ENCODE data around the gene P2RY6.

Gene P2RY6

DNA sequence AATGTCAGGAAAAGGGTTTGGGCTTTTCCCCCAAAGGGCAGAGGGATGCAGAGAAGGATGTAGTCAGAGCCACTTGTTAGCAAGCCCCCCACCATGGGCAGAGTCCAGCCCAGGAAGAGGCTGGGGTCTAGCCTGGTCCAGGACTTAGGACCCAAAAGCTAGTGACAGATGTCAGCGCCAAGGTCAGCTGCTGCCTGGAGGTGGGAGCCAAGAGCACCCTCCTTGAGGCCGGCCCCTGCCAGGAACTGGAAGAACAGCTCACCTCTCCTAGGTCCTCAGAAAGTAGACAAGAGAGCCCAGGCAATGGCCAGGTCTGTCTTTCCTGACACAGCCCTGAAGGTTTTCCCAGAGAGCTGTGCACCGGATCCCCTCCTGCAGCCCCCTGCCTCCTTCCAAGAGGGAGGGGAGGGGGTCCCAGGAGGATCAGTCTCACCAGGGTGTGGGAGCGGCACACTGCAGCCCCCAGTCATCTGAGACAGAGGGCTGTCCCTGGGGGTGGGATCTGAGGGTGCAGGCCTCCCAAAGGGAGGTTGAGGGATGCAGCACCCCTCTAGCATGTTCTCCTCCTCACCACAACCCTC lies 21.3 kb downstream of the P2RY6 start:
- no peaks in the 10 kb centered on the region for H3K27me3 ChIP-seq (ENCODE audit: insufficient read depth, low read length, poor library complexity, severe bottlenecking)
- no peaks in the 10 kb centered on the region for H3F3A ChIP-seq (ENCODE audit: low read depth)
- H3K9me2 ChIP-seq (replicated peaks; ENCODE audit: low read depth, low read length) = no peaks in the 10 kb centered on the region
- no peak overlapping the region for H3K9ac ChIP-seq (ENCODE audit: low read depth, low read length, poor library complexity, severe bottlenecking)
- no peaks in the 10 kb centered on the region for H4K20me1 ChIP-seq (ENCODE audit: insufficient read depth, low read length, poor library complexity, severe bottlenecking)
- no peak overlapping the region for H3K4me3 ChIP-seq (ENCODE audit: low read length, poor library complexity, severe bottlenecking)
- H3K79me2 ChIP-seq (ENCODE audit: insufficient read depth, low read length) = no peaks in the 10 kb centered on the region
- TF ChIP-seq, protein P1, sequence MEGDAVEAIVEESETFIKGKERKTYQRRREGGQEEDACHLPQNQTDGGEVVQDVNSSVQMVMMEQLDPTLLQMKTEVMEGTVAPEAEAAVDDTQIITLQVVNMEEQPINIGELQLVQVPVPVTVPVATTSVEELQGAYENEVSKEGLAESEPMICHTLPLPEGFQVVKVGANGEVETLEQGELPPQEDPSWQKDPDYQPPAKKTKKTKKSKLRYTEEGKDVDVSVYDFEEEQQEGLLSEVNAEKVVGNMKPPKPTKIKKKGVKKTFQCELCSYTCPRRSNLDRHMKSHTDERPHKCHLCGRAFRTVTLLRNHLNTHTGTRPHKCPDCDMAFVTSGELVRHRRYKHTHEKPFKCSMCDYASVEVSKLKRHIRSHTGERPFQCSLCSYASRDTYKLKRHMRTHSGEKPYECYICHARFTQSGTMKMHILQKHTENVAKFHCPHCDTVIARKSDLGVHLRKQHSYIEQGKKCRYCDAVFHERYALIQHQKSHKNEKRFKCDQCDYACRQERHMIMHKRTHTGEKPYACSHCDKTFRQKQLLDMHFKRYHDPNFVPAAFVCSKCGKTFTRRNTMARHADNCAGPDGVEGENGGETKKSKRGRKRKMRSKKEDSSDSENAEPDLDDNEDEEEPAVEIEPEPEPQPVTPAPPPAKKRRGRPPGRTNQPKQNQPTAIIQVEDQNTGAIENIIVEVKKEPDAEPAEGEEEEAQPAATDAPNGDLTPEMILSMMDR (conservative IDR thresholded peaks at IDR 0.05; ENCODE audit: low read length) = no peak
- TF ChIP-seq EZH2phosphoT487 (IDR thresholded peaks at IDR 0.05; ENCODE audit: borderline replicate concordance) = no peak
- H3K9me3 ChIP-seq (ENCODE audit: insufficient read depth, low read depth, low read length) = no peaks in the 10 kb centered on the region
- H3K36me3 ChIP-seq (ENCODE audit: insufficient read depth, low read length) = no peaks in the 10 kb centered on the region
- peaks cover 10% of the 10 kb centered on the region for H3K4me1 ChIP-seq (ENCODE audit: insufficient read depth, low read length, poor library complexity, severe bottlenecking)
- no peak overlapping the region for H3K4me2 ChIP-seq (ENCODE audit: low read depth, low read length, poor library complexity, severe bottlenecking)
- no peak overlapping the region for H2AFZ ChIP-seq (ENCODE audit: low read length)

DNA sequence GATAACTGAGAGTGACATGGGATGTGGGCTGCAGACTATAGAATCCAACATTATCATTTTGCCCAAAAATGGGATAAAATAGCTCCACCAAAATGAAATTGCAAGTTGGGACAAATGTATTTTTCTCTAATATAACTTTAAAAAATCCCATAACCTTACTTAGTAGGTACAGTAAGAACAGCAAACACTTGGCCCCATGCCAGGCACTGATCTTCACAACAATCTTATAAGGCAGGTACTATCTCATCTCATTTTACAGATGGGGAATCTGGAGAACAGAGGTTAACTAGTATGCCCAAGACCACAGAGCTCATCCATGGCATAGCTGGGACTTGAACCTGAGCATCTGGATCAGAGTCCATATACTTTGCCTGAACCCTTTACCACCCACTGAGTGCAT lies 22.5 kb downstream of the P2RY6 start:
- Histone ChIP-seq H2AFZ (ENCODE audit: low read length) (no peak overlapping the region), H3K27me3 (ENCODE audit: insufficient read depth, low read length, poor library complexity, severe bottlenecking) (no peaks in the 10 kb centered on the region), H3F3A (ENCODE audit: low read depth) (no peaks in the 10 kb centered on the region), H3K4me2 (ENCODE audit: low read depth, low read length, poor library complexity, severe bottlenecking) (no peak overlapping the region), H3K9ac (ENCODE audit: low read depth, low read length, poor library complexity, severe bottlenecking) (no peak overlapping the region), H3K9me2 (replicated peaks; ENCODE audit: low read depth, low read length) (no peaks in the 10 kb centered on the region), H3K4me3 (ENCODE audit: low read length, poor library complexity, severe bottlenecking) (no peak overlapping the region), H4K20me1 (ENCODE audit: insufficient read depth, low read length, poor library complexity, severe bottlenecking) (no peaks in the 10 kb centered on the region), H3K9me3 (ENCODE audit: insufficient read depth, low read depth, low read length) (no peaks in the 10 kb centered on the region), H3K36me3 (ENCODE audit: insufficient read depth, low read length) (no peaks in the 10 kb centered on the region), H3K79me2 (ENCODE audit: insufficient read depth, low read length) (no peaks in the 10 kb centered on the region), H3K4me1 (ENCODE audit: insufficient read depth, low read length, poor library complexity, severe bottlenecking) (no peaks in the 10 kb centered on the region)
- TF ChIP-seq EZH2phosphoT487 (IDR thresholded peaks at IDR 0.05; ENCODE audit: borderline replicate concordance) = no peak
- TF ChIP-seq, protein P1 (conservative IDR thresholded peaks at IDR 0.05; ENCODE audit: low read length) = no peak

DNA sequence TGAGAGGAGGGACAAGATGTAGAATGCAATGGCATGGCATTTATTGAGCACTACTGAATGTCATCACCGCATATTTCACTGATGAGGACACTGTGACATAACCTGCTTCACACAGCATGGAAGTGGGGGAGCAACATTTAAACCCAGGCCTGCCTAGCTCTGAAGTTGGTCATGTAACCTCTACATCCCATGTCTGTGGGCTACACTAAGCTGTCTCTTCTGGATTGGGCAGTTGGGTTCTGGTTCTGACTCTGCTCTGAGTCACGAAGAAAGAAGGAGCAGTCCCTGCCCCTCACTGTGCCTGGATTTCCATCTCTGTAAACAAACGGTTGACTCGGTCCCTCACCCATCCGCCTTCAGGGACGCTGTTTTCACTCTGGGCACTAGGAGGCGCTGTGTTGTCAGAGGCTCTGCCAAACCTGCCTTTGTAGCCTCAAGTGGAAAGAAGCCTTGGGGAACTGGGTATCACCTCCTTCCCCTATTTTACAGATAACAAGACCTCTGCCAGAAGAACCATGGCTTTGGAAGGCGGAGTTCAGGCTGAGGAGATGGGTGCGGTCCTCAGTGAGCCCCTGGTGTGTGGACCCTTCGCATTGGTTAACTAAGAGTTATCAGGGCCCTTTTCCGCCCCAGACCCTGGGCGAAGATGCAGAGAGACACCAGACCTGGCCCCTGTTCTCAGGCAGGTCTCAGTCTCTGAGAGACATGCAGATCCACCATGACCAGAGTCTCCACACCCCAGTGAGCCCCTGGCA lies 23.3 kb downstream of the P2RY6 start:
- Histone ChIP-seq H3F3A (ENCODE audit: low read depth) (no peaks in the 10 kb centered on the region), H3K4me2 (ENCODE audit: low read depth, low read length, poor library complexity, severe bottlenecking) (no peak overlapping the region), H3K4me3 (ENCODE audit: low read length, poor library complexity, severe bottlenecking) (no peak overlapping the region), H3K9ac (ENCODE audit: low read depth, low read length, poor library complexity, severe bottlenecking) (no peak overlapping the region), H3K9me3 (ENCODE audit: insufficient read depth, low read depth, low read length) (no peaks in the 10 kb centered on the region), H4K20me1 (ENCODE audit: insufficient read depth, low read length, poor library complexity, severe bottlenecking) (no peaks in the 10 kb centered on the region), H3K9me2 (replicated peaks; ENCODE audit: low read depth, low read length) (no peaks in the 10 kb centered on the region), H2AFZ (ENCODE audit: low read length) (peak overlapping the region; percentile 64), H3K36me3 (ENCODE audit: insufficient read depth, low read length) (no peaks in the 10 kb centered on the region), H3K4me1 (ENCODE audit: insufficient read depth, low read length, poor library complexity, severe bottlenecking) (no peaks in the 10 kb centered on the region), H3K79me2 (ENCODE audit: insufficient read depth, low read length) (no peaks in the 10 kb centered on the region), H3K27me3 (ENCODE audit: insufficient read depth, low read length, poor library complexity, severe bottlenecking) (no peaks in the 10 kb centered on the region)
- TF ChIP-seq, protein P1 (conservative IDR thresholded peaks at IDR 0.05; ENCODE audit: low read length) = peak; percentile 99
- TF ChIP-seq EZH2phosphoT487 (IDR thresholded peaks at IDR 0.05; ENCODE audit: borderline replicate concordance) = no peak
